Mucosa of gallbladder (tissue), 1 donor: ENCODE results near the gene KCNJ11. TPM values are rescaled to one million over a fixed set of nuclear protein-coding genes. Genes with fewer than 3 reads are reported as not detected.

ENCODE experiments used
- DNase-seq: peaks from one replicate; pipeline ENCODE4 v3.0.0-alpha.2; 2020; ENCODE audit warnings: low spot score
- total RNA-seq: library from RNA; stranded (reverse); gene quantifications from one replicate; pipeline ENCODE4 v1.2.1, GENCODE V29; 2021
- donor health status: DM: no; HTN: no; CAD: no.

KCNJ11 gene
- total RNA-seq, 1 donor from 2014 or later = 11.9 TPM

DNA sequence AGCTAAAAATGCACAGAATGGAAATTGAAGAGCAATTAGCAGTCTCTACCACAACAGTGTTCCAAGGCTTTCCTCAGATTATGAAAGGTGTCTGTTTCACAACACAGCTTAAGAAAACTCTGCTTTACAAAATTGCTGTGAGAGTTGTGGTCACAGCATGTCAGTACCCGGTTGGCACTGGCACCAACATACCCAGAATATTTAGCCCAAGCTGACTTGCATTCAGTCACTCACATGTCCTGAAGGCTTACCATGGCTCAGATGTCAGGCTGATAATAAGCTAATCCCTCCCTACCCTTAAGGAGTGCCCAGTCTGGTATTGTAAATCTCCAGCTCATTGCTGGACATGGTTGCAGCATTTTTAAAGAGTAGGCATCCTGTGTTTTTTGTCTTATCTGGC is 22.0 kb downstream of the KCNJ11 start:
- no peak for DNase-seq

DNA sequence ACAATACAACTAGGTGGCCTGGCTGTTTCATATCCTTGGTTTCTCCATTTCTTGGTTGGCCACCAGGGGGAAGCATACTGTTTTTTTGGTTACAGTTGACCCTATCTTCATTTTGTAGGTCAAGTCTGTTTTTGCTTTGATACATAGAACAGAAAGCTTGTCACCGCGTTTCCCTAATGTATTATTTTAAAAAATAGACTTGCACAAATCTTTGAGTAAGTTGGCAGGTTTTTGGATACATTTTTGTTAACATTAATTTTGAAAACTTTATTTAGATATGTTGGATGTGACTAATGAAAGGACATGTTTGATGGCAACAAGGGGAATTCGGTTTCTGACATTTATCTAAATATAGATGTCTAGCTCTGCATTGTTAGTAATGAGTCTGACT is 33.9 kb downstream of the KCNJ11 start:
- DNase-seq = peak; percentile 81

DNA sequence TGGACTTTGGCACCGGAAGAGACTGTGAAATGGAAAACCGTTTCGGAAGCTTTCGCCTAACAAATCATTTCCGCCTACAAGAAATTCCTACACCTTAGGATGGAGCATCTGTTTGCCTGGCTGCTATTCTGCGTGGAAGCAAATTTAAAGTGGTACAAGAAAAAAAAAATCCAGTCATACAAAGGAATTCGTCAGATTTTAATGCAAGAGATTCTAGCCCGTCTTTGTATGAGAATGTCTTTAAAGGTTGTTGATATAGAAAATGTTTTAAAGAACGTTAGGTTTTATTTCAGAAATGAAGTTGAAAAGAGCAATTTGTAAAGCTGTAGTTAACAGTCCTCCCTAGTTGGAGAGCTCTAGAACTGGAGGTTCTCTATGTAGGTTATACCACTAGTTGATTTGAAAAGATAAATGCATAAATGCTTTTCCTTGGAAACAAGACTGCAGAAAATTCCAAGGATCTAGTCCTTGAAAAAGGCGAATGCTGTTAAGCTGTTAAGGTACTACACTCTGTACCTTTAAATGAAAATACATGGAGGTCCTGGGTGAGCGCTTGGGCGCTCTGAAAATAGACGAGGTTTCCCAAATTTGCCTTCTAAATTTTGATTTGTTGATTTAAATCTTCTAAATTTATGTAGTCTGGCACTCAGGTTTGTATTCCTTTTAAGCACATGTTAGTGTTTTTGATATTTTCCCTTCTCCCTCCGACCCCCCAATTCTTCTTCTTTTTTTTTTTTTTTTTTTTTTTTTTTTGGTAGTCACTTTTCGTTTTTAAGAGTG is 34.4 kb downstream of the KCNJ11 start:
- DNase-seq = no peak

DNA sequence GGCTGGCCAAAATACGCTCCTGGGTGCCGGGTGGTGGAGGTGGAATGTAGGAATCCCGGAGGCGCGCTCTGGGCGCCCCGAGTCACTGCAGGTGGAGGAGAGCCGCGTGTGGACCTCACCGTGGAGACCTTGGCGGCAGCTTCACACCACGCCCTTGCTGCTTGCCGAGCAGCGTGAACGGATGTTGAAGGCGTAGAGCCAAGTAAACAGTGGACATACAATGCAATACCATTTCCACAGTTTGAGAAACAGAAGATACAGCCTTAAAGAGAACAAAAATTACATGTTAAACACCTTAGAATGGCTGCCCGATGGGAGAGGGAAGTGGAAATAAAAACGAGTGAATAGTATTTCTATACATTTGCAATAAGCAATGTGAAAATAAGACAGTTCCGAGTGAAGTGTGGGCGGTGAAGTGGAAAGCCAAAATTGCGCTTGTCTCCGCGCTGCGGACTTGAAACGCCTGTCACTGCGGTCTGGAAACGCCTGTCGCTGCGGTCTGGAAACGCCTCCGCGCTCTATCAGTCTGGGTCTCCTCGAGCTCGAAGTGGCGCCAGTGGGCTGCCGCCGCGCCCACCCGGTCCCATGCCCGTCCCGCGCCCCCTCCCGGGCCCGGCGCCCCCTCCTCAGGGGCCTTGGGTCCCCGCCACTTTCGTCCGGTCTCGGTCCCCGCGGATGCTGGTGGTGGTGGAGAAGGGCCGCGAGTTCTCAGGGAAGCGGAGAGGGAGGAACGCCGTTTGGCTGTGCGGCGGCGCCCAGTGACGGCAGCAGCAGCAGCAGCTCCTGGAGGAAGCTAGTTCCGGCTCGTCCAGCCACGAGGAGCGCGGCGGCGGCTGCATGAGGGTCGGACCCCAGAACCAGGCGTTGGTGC is 35.3 kb downstream of the KCNJ11 start:
- DNase-seq = peak; percentile 67

DNA sequence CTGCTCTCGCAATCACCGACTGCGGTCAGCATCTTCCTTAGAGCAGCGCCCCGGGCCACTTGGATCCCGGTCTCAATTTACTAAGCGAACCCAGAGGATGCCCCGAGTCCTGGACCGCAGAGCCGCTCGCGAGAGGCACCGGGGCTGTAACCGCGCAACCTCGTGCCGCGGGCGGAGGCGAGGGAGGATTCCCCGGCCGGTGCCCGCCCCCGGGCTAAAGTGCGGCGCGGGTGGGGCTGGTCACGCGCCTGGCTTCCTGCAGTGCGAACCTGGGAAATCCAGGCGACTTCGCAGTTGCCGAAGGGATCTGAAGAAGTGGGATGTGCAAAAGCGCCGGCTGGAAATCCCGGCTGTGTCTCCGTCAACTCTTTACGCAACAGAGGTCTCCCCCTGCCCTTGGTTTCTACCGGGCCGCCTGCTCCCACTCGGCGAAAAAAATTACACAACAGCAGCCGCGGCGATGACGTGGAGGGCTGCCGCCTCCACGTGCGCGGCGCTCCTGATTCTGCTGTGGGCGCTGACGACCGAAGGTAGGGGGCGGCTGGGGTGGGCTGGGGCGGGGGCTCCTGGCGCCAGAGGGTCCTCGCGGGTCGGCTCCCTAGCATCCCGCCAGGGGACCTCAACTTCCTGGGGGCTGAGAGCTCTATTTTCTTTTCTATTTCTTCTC is 36.8 kb downstream of the KCNJ11 start, which contains the start of gene NCR3LG1:
Gene NCR3LG1 (plus strand): TSS at position 291 of the 667 bp plus-strand sequence. CDS start 170 bp downstream, at position 461.
- peak; percentile 69 for DNase-seq

DNA sequence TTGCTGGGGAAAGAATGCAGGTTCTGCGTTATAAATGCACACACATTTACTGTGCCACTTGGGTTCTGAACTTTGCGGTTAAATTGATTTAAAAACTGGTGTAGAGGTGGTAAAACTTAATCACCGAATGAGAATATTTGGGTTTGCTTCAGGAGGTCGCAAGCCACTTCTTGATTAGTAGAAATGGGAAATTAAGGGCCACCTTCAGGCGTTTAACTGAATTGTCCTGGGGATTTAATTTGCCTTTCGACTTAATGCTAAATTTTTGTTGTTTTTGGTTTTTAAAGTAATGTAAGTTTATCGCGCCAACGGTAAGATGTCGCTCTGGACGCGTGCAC is 37.3 kb downstream of the KCNJ11 start:
- no peak for DNase-seq

DNA sequence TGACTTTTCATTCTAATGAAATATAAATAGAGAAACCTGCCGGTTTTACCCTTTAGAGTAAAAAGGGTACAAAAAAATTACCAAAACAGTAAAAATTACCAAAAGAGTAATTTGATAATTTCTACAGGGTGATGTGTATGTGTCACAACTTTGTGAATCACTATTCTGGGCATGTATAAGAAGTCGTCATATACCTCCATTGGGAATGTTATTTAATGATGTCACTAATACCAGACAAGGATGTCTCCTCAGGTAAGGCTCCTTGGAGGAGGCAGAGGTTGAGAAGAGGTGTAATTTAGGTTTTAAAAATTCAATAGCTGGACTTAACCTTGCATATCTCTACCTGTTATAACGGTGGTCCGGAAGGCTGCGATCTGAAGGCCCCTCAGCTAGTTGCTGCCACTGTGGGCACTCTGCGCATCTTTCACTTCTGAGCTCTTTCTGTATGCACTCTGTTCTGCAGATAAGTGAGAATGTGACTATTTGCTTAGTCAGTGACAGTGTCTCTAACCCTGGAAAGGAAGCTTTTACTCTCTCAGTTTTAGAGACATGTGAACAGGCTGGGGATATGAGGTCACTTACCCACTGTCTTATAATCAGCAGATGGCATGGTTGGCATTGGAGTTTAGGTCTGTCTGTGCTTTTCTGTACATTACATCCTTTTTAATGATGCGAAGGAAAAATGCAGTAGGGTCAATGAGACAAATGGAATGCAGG is 37.8 kb downstream of the KCNJ11 start:
- DNase-seq = no peak

DNA sequence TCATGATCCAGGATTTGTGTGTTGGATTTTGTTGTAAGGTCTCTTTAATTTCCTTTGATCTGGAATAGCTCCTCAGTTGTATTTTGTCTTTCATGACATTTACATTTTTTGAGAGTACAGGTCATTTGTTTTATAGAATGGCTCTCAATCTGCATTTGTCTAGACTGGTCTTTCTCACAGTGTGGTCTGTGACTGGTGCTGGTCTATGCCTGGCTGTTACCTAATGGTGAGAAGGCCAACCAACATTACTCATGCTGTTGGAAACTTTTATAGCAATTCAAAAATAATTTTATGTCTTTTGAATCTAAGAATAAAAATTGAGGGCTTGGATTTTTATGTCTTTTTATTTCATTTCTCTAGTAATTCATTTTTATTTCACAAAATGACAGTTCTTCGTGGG is 40.8 kb downstream of the KCNJ11 start:
- DNase-seq = no peak

DNA sequence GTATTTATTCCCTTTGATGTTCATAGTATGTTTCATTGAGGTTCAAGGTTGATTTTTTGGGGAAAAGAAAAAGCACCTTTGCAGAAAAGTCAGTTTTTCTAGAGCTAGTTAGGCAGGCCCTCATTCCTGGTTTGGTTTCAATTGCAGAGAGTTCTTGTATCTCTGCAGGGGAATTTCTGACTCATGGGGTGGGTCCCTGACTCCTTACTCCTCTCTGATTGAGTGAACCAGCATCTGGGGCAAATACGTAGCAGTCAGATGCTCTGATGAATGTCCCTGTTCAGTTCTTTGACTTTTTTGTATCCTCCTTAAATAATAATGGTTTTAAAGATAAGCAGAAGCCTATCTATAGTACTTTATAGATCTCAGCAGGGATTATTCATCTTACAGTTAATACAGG is 44.6 kb downstream of the KCNJ11 start:
- DNase-seq = no peak

DNA sequence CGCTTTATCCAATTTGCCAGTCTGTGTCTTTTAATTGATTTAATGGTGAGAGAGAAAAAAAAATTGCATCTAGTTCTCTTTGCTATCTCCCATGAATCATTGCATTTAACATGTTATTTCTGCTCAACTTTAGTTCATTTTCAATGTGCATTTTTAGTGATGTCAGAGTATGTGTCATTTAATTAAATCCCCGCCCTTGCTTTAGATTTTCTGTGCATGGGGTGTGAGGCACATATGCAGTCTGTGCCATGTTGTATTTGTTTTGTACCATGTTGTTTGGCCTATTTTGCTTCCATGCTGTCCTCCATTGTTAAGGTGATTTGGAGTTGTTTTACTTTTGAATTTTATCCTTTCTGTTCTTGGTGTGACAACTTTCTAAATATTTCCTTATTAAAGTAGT is 45.2 kb downstream of the KCNJ11 start:
- no peak for DNase-seq

Other genes starting within 250 kb of the KCNJ11 start
- 83.7 TPM for gene PIK3C2A, start 180.7 kb downstream of the KCNJ11 start, total RNA-seq
- 145 TPM for gene NUCB2, start 111.9 kb downstream of the KCNJ11 start, total RNA-seq
- gene NCR3LG1, start 36.9 kb downstream of the KCNJ11 start, total RNA-seq = 8.2 TPM
- gene ABCC8, start 88.2 kb upstream of the KCNJ11 start, total RNA-seq = 1.3 TPM
- 176 TPM for gene USH1C, start 155.8 kb upstream of the KCNJ11 start, total RNA-seq
- gene OTOG, start 158.6 kb upstream of the KCNJ11 start, total RNA-seq = 0.12 TPM